HG03439 (cell line): Measurements from ENCODE around the gene ZFTA.
"Not testable (repeated sequence)": the region's sequence is repeated elsewhere in the genome, so short reads cannot be mapped to it uniquely, and the experiment has no call there.

Experiments
- ATAC-seq: cut with Tn5 transposase; IDR thresholded peaks from one replicate; pipeline ENCODE4 v1.9.1; 2021; ENCODE audit warnings: mild to moderate bottlenecking, moderate library complexity; ENCODE audit not compliant: unreplicated experiment

The ZFTA gene

DNA sequence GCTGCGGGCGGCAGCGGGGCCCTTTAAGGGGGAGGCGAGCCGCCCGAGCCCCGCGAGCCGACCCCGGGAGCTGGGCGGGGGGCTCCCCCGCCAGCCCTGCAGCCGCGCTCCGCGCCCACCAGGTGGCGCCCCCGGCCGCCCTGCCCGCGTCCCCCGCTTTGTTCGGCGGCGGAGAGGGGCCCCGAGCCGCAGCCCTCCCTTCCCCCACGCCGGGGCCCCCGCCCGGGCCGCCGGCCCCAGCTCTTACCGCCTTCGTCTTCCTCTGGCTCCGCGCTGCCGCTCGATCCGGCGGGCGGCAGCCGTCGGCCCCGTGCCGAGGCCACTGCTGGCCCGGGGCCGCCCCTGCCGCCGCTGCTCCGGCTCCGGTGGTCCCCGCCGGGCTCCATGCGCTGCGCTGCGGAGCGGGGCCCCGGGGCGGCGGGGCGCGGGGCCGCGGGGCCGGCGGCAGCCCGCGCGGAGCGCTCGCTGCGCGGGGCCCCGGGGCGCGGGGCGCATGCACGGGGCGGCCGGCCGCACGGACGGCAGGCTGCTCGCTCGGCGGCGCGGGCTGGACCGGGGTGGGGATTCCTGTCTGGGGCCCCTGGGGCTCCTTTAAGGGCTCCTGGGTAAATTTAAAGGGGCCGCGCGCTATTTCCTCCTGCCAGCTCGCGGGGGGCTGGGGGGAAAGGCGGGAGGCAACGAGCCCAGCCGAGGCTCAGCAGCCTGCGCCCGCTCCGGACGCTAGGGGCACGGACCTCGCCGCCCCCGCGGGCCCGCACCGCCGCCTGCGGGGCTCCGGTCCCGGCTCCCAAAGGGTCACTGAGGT is at the start of gene ZFTA:
Gene ZFTA, minus strand, starts transcription at position 539 of the 805 bp plus-strand sequence. Its CDS starts 153 bp downstream, at position 386.
- ATAC-seq = peak; percentile 59

DNA sequence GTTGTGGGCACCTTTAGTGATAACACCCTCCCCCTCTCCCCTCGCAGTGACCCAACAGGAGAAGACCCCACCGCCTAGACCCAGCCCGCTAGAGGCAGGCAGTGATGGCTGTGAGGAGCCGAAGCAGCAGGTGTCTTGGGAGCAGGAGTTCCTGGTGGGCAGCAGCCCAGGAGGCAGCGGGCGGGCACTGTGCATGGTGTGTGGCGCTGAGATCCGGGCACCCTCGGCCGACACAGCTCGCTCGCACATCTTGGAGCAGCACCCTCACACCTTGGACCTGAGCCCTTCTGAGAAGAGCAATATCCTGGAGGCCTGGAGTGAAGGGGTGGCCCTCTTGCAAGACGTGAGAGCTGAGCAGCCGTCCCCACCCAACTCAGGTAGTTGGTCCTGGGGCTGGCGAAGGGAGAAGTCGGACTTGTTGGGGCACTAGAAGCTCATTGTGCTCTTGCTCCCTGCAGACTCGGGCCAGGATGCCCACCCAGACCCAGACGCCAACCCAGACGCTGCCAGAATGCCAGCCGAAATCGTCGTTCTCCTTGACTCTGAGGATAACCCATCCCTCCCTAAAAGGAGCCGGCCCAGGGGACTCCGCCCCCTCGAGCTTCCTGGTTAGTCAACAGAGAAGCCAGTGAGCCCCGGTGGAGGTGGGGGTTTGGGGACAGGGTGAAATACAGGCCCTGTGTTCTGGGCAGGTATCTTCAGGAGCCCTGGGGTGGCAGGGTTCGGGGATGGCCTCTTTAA is 49.4 kb upstream of the ZFTA start:
- no peak for ATAC-seq

DNA sequence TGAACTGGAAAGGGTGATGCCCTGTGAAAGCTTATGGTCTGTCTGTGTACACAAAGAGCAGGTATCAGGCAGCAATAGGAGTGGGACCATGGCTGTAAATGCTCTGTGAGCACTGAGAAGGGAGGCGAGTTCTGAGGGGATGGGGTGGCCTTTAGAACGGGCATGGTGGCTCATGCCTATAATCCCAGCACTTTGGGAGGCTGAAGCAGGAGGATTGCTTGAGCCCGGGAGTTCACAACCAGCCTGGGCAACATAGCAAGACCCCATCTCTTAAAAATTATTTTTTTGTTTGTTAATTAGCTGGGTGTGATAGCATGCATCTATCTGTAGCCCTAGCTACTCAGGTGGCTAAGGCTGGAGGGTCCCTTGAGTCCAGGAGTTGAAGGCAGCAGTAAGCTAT is 48.2 kb upstream of the ZFTA start:
- ATAC-seq = no peak

DNA sequence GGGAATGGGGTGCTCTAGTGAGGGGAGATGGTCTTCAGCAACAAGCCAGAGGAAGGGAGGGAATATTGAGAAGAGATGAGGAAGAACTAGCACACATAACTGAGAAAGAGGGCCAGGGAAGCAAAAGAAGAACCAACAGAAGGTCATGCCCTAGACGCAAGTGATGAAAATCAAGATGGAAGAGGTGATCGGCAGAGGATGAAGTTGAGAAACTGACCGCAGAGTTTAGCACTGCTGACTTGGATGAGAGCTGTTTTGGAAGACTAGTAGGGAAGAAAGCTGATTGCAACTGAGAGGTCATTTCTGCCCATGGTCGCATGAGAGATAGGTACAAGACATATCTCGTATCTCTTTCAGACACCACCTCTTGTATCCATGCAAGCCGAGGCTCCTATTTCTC is 47.6 kb upstream of the ZFTA start:
- ATAC-seq = no peak

DNA sequence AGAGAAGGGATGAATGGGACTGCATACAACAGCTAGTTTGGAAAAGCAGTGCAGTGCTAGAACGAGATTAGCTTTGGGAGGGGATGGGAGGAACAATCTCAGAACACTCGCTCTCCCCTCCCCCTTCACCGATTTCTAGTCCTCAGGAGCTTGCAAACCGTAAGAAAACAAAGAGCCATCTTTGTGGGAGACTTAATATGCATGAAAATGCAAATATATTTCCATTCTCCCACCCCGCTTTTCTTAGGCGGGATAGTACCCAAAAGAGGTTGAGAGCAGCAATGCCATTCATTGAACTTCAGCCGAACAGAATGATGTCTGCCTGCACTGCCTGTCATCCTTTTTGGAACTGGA is 45.8 kb upstream of the ZFTA start:
- ATAC-seq = no peak

DNA sequence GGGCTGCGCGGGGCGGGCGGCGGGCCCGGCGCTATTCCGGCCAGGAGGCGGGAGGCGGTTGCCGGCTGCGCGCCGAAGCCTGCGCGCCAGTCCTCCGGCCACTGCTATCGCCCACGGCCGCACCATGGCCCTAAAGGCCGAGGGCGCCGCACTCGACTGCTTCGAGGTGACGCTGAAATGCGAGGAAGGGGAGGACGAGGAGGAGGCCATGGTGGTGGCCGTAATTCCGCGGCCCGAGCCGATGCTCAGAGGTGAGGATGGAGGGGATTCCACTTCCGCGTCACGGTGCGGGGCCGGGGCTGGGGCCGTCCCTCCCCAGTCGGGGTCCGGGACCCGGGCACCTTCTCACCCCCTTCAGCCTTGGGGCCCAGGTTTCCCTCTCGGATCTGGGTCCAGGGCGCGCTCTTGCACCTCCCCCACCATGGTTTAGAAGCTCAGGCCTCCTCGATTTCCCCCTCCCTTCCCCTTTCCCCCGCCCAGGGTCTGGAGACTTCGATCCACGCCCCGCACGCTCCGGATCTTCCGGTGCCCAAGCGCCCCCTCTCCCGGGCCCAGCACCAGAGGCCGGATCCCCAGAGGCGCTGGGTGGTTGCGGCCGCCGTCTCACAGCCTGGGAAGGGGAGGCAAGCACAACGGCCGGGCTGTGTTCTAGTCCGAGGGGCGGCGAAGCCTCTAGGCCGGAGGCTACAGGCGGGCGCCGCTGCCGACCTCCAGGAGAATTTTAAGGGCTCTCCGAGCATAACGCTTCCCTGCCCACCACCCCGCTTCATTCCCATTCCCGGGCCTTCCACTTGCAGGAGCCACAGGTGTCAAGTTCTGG is 45.2 kb upstream of the ZFTA start:
- peak; percentile 42 for ATAC-seq

DNA sequence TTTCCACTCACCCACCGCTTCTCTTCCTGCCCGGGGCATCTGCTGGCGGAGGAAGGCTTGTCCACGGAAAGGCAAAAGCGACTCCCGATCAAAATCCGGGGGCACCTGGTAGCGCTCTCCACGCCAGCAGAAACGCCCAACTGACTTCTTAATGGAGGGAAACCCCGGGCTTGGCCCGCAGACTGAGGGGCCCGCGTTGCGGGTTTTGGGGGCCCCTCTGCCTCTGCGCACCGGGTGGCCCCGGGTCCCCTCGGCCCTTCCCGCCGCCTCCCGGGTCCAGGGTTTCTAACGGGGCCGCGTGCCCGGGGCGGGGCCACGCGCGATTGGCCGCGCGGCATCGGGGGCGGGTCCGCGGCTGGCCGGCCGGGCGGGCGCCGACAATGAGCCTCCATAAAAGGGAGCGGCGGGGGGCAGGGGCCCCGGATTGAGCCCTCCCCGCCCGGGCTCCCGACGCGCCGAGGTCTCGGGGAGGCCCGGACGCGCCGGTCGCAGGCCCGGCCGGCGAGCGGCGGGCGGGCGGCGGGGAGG is 44.5 kb upstream of the ZFTA start, which contains the start of gene SPINDOC:
Gene SPINDOC, plus strand, starts transcription at position 422 of the 528 bp plus-strand sequence. CDS start 231 bp downstream, outside the sequence.
- ATAC-seq = peak; percentile 64

DNA sequence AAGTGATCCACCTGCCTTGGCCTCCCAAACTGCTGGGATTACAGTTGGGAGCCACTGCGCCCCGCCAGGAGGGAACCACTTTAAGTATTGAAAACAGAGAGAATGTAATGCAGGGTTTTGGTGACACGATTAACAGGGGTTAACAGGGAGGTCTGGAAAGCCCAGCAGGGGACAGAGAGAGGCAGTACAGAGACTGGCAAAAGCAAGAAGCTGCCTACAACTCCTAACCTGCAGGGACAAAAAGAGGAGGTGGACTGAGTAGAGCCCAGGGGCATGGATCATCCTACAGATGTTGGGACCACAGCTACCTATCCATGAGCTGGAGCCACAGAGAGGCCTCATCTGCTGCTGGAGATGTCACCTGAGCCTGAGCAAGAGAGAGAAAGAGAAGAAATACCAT is 42.9 kb upstream of the ZFTA start:
- no peak for ATAC-seq

DNA sequence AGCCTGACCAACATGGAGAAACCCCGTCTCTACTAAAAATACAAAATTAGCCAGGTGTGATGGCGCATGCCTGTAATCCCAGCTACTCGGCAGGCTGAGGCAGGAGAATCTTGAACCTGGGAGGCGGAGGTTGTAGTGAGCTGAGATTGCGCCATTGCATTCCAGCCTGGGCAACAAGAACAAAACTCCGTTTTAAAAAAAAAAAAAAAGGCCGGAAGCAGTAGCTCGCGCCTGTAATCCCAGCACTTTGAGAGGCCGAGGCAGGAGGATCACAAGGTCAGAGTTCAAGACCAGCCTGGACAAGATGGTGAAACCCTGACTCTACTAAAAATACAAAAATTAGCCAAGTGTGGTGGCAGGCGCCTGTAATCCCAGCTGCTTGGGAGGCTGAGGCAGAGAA is 41.8 kb upstream of the ZFTA start:
- ATAC-seq = not testable (repeated sequence)

DNA sequence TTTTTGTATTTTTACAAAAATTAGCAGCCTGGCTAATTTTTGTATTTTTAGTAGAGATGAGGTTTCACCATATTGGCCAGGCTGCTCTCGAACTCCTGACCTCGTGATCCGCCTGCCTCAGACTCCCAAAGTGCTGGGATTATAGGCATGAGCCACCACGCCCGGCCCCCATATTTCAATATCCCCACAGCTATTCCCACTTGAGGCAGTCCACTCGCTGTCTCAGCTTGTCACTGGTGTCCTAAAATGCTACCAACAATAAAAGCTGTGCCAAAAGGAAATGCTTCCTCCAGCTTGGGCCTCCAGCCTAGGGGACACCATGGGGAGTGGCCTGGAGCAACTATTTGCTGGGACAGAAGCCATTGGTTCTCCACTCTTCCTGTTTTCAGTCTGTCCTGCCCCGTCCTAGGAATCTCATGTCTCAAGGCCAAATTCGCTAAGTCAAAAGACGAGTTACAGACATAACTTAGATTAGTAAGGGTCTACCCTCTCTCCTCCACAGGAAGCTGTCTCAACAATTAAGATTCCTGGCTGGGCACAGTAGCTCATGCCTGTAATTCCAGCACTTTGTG is 37.4 kb upstream of the ZFTA start:
- ATAC-seq = no peak

DNA sequence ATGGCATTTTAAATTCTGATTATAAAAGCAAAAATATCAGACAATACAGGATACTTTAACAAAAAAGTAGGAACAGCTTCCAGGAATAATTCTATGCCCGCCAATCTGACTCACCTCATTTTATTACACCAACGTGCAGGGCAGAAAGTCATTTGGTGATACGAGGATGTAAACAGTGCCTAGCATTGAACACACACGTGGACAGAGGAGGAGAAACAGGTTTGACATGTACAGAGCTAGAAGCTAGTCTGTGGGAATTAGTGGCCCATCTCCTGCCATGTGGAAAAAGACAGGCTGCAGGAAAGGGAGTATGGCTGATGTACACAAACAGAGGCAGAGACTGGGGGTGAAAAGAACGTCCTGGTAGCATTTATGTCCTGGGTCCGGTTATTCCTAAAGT is 35.7 kb upstream of the ZFTA start:
- no peak for ATAC-seq

DNA sequence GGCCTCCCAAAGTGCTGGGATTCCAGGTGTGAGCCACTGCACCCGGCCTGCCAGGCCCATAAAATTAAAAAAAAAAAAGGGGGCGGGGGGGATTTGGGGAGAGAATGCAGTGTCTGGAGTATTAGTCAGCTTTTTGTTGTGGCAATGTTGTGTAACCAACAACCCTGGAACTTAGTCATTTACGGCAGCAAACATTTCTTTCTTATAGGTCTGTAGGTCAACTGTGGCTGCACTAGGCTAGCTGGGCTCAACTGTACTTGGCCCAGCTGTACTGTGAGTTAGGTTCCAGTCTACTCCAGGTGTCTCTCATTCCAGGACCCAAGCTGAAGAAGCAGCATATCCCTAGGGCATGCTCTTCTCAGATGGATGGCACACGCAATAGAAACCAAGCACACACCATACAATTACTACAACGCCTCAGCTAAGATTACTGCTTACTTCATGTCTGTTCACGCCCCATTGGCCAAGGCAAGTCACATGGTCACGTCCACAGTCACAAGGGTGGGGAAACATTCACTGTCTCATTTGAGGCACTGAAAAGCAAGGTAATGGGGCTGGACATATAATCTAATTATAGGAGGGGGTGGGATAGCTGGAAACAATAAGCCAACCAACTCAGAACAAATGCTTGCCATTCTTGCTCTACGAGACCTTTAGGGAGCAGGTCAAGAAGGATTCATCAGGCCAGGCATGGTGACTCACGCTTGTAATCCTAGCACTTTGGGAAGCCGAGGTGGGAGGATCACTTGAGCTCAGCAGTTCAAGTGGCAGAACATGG is 34.3 kb upstream of the ZFTA start:
- no peak for ATAC-seq

DNA sequence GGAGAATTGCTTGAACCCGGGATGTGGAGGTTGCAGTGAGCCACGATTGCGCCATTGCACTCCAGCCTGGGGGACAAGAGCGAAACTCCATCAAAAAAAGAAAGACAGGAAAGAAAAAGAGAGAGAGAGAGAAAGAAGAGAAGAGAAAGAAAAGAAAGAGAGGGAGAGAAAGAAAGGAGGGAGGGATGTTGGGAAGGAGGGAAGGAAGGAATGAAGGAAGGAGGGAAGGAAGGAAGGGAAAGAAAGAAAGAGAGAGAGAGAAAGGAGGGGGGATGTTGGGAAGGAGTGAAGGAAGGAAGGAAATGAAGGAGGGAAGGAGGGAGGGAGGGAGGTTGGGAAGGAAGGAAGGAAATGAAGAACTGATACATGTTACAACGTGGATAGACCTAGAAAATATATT is 32.3 kb upstream of the ZFTA start:
- no peak for ATAC-seq

DNA sequence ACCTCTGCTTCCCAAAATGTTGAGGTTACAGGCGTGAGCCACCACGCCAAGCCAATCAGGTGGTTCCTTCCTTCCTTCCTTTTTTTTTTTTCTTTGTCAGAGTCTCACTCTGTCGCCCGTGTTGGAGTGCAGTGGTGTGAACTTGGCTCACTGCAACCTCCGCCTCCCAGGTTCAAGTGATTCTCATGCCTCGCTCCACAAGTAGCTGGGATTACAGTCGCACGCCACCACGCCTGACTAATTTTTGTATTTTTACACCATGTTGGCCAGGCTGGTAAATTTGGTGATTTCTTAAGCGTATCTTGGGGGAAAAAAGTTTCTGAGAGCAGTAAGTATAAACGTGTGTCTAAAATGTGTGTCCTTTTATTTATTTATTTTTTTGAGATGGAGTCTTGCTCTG is 26.5 kb upstream of the ZFTA start:
- no peak for ATAC-seq

DNA sequence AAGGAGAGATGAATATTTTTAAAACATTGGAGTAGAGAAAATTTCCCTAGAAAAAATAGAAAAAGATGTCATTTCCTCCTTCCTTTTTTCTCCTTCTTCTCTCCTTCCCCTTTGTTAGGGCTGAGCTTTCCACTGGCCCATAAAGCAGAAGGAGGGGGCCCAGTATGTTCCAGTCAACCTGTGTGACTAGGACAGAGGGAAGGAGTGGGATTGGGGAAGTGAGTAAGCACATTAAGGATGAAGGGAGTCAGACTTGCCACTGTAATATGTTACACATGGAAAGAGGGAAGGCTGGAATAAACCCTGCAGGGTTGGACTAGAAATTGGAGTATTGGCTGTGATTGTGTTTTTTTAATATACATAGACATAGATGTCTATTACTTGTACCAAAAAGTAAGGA is 24.6 kb upstream of the ZFTA start:
- no peak for ATAC-seq

DNA sequence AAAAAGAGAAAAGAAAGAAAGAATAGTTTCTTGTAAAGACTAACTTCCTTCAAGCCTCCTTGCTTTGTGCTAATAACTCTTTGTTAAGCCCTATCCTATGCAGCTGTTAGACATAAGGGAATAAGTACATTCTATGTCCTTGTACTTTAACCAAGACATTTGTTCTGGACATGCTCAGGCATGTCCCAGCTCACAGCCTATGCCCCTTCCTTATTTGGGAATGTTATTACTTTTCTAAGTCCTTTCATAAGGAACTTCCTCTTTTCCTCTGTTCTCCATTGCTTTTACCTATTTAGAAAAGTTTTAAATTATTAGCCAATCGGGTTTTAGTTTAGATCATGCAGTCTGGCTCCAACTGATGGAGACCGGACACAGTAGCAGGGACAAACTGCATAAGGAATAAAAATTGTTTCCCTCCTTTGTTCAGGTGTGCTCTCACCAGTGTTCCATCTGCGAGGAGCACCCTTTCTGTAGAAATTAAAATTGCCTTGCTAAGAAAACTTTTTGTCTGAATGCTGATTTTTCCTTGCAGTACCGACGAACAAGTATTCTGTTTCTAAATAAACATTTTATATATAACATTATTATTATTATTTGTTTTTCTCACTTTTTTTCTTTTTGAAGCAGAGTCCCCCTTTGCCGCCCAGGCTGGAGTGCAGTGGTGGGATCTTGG is 23.1 kb upstream of the ZFTA start:
- ATAC-seq = no peak

DNA sequence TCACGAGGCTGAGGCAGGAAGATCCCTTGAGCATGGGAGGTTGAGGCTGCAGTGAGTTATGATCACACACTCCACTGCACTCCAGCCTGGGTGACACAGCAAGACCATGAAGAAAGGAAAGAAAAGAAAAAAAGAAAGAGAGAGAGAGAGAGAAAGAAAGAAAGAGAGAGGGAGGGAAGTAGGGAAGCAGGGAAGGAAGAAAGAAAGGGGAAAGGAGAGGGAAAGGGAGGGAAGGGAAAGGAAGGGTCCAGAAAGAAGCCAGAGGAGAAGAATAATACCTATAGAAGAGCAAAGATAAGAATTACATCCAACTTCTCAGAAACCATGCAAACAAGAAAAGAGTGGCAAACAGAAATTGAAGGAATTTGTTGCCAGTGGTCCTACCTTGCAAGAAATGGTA is 17.2 kb upstream of the ZFTA start:
- ATAC-seq = no peak

DNA sequence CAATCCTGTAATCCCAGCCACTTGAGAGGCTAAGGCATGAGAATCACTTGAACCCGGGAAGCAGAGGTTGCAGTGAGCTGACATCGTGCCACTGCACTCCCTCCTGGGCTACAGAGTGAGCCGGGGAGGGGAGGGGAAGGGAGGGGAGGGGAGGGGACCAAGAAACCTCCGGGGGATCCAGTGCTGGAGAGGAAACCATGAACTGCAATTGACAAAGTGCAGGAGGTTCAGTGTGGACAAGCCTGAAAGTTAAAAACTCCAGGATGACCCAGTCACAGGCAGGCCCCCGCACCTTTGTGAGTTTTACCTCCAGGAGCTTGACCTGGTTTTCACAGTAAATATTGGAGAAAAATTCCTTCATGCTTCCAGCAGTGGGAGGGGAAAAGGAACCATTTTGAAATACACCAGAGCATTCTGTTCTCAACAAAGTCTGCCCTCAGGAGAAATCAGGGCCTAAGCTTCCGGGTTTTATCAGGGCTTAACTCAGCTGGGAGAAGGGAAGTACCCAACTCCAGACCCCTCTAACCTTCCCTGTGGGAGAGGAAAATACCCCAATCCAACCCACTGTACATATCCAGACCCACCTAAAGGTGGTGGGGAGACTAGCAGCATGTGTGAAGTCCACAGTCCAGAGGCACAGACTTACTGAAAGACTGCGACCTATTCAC is 15.5 kb upstream of the ZFTA start:
- no peak for ATAC-seq

DNA sequence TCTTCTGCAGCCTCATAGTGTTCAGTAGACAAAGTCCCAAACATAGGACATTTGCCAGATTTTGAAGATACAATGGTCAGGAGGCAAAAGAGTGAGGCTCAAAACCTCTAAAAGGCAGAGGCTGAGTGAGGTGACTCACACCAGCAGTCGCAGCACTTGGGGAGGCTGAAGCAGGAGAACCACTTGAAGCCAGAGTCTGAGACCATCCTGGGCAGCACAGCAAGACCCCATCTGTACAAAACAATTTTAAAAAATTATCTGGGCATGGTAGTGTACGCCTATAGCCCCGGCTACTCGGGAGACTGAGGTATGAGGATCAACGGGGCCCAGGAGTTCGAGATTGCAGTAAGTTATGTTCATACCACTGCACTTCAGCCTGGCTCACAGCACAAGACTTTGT is 14.2 kb upstream of the ZFTA start:
- no peak for ATAC-seq
